GM12801 (cell line): Measurements from ENCODE around the gene SULF2.

Experiments
- TF ChIP-seq, protein P1 (sequence below): IDR thresholded peaks from one replicate; pipeline ENCODE4 v1.5.1; 2011; ENCODE audit warnings: control low read depth; ENCODE audit not compliant: insufficient read length; ENCODE audit errors: extremely low read depth

The SULF2 gene

DNA sequence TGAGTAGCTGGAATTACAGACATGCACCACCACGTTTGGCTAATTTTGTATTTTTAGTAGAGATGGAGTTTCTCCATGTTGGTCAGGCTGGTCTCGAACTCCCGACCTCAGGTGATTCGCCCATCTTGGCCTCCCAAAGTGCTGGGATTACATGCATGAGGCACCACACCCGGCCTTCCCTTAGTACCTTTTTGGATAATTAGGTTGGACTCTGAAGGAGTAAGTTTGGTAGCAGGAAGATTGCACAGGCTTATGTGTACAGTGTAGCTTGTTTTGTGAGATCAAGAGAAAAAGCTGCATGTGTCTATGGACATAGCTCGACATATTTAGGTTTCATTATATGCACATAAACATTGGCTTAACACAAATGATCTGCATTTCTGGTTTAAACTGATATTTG lies 166.8 kb downstream of the SULF2 start:
- TF ChIP-seq, protein P1, sequence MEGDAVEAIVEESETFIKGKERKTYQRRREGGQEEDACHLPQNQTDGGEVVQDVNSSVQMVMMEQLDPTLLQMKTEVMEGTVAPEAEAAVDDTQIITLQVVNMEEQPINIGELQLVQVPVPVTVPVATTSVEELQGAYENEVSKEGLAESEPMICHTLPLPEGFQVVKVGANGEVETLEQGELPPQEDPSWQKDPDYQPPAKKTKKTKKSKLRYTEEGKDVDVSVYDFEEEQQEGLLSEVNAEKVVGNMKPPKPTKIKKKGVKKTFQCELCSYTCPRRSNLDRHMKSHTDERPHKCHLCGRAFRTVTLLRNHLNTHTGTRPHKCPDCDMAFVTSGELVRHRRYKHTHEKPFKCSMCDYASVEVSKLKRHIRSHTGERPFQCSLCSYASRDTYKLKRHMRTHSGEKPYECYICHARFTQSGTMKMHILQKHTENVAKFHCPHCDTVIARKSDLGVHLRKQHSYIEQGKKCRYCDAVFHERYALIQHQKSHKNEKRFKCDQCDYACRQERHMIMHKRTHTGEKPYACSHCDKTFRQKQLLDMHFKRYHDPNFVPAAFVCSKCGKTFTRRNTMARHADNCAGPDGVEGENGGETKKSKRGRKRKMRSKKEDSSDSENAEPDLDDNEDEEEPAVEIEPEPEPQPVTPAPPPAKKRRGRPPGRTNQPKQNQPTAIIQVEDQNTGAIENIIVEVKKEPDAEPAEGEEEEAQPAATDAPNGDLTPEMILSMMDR: no peak

DNA sequence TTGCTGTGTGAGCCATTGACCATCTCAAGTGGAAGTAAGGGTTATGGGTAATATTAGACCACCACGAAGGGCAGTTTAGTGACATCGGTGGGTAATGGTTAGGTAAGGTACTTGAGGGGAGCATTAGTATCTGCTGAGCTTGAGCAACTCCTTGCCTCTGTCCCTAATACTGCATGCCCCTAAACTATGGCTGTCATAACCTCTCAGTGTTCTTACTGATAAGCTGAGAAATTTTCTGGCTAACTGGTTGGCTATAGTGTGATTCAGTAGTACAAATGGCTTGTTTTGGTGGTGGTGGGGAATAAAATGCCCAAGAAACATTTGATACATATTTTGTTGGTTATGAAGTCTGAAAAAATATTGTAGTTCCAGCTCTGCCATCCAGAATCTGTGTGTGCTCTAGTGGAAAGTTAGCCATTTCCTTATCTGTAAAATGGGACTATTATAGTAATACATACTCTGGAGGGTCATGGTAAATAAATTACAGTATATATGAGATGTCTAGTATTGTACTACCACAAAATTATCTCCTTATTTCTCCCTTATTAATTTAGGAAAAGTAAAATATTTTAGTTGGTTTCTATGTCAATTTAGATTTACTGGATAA lies 170.5 kb downstream of the SULF2 start:
- TF ChIP-seq, protein P1: no peak

DNA sequence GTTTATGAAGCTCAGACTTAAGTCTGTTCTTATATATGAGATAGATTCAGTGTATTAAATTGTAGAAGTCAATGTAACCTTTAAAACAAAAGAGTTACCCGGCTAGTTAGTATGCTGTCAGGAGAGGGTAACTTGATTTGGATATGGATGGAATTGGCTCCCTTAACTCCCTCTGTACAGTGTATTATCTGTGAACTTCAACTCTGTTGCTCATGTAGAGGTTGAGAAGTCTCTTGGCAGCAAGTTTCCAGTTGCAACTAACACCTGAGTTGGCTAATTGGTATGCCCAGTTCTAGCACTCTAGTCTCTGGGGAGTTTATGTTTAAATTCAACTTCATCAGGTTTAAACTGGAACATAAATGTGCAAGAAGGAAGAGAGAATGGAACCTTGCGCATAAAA lies 172.6 kb downstream of the SULF2 start:
- TF ChIP-seq, protein P1: no peak

DNA sequence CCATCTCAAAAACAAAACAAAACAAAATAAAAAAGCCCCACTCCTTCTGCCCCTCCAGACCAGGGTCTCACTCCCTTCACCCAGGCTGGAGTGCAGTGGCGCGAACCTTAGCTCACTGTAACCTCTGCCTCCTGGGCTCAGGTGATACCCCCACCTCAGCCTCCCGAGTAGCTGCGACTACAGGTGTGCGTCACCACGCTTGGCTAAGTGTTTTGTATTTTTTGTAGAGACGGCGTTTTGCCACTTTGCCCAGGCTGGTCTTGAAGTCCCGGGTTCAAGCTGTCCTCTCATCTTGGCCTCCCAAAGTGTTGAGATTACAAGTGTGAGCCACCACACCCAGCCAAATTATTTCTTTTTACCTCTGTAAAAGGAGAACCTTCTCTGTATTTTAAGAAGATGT lies 173.5 kb downstream of the SULF2 start:
- TF ChIP-seq, protein P1: no peak

DNA sequence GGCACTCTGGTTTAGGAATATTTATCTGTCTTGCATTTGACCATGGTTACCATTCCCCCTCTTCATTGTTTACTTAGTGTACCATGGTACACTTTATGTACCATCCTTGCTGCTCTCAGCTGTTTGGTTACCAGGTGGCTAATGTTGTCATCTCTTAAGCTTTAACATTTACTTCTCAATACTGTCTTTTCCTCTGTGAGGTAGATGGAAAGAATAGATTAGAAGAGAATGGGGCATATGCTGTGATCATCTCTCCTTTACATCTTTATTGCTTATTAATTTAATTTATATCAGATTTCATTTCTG lies 174.4 kb downstream of the SULF2 start:
- TF ChIP-seq, protein P1: no peak

DNA sequence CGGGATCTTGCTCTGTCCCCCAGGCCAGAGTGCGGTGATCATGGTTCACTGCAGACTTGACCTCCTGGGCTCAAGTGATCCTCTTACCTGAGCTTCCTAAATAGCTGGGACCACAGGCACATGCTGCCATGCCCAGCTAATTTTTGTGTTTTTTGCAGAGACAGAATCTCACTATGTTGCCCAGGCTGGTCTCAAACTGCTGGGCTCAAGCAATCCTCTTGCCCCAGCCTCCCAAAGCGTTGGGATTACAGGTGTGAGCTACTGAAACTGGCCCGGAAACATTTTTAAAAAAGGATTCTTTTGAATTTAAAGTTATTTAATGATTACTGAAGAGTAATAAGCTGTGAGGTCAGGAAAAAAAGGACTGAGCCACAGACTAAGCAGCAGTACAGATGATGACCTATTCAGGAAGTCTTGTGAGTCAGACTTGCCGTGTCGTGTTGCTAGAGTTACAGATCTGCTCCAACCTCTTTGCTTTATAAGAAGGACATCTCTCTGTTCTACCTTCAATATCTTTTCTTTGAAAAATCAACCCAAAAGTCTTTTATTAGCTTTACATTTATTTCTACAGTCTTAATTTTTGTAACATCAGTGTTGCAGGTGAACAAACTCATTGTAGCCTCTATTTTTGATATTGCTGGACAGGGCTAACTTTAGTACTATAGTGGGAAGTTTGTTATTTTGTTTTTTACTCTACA lies 174.9 kb downstream of the SULF2 start:
- TF ChIP-seq, protein P1: no peak

DNA sequence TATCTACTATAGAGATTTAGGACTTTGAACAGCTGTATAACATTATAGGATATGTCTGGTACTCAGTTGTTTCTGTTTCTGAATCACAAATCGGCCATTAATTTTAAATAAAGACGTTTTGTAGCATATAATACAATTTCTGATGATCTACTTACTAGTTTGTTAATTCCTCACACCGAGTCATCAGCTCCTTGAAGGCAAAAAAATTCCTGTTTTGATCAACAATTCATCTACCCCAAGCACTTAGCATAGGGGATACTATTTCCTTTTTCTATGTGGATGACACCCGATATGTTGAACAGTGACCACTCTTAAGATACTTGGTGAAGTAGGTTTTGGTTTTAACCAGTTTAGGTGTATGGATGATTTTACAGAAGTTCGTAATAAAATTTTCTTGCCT lies 176.3 kb downstream of the SULF2 start:
- TF ChIP-seq, protein P1: no peak
